A549 (cell line): Measurements from ENCODE around the gene CACNA1C.

ENCODE experiments used
- CHD2 ChIP-seq: fragments of 150-350 bp; IDR thresholded peaks from 2 replicates; pipeline ENCODE4 v1.6.1; 2014; ENCODE audit warnings: low read length; ENCODE audit not compliant: partially characterized antibody
- CTCF ChIP-seq: fragments of >200 bp; sonication (Bioruptor Twin); formaldehyde crosslinking; IDR thresholded peaks from 3 replicates; pipeline ENCODE4 v1.5.1; 2016
- POLR2A ChIP-seq: IDR thresholded peaks from 2 replicates; pipeline ENCODE4 v1.6.1; 2012; ENCODE audit warnings: mild to moderate bottlenecking, low read length

- TF ChIP-seq CTCF: no peak
- TF ChIP-seq POLR2A: no peak
- no peak for TF ChIP-seq CHD2
These were observed 13.8 kb upstream of the CACNA1C start for GRCh38 chr12:2039034-2039433.
